SK-N-SH (cell line): ENCODE results near the gene CREB3. TPM values are rescaled to one million over a fixed set of nuclear protein-coding genes. Genes with fewer than 3 reads are reported as not detected.

ENCODE experiments used
- CTCF ChIA-PET: fragments of 300-600, 350-600 bp; formaldehyde crosslinking; extraction: SDS; loops from one replicate; lab custom pipeline; 2021; lab: Yijun Ruan, JAX
- POLR2A ChIA-PET: fragments of 350-600 bp; sonication (Branson Sonifier 250); formaldehyde crosslinking; extraction: SDS; loops from one replicate; lab custom pipeline; 2020; ENCODE audit warnings: antibody characterized with exemption, inconsistent platforms; lab: Yijun Ruan, JAX
- DNase-seq: peaks from one replicate; pipeline ENCODE4 v3.0.0; 2012
- H2AFZ ChIP-seq: fragments of 200-600 bp; sonication (generic); 2 replicates; pipeline ENCODE4 v1.8.1; 2016; ENCODE audit warnings: antibody characterized with exemption, mild to moderate bottlenecking, low read depth
- H3F3A ChIP-seq: fragments of 200-600 bp; sonication (generic); replicated peaks from 2 replicates; pipeline ENCODE3; 2016; ENCODE audit warnings: antibody characterized with exemption, mild to moderate bottlenecking; ENCODE audit not compliant: insufficient read depth
- H3K27ac ChIP-seq, 2 experiments: fragments of 200-500 bp in 1 of 2; fragments of 200-600 bp in 1 of 2; sonication (Bioruptor generic) in 1 of 2; sonication (generic), shearing (Covaris generic) in 1 of 2; 2 replicates each; pipeline versions ENCODE4 v1.5.1 to v1.6.1; 2014 to 2016; ENCODE audit warnings: low read depth in 2 of 2, inconsistent platforms in 1 of 2, low read length in 1 of 2, mild to moderate bottlenecking in 1 of 2, mixed read lengths in 1 of 2
- H3K27me3 ChIP-seq: fragments of 200-600 bp; sonication (generic), shearing (Covaris generic); 2 replicates; pipeline ENCODE4 v1.6.1; 2016; ENCODE audit warnings: mixed run types; ENCODE audit not compliant: insufficient read depth
- H3K36me3 ChIP-seq, 2 experiments: fragments of 200-500 bp in 1 of 2; fragments of 200-600 bp in 1 of 2; sonication (Bioruptor generic) in 1 of 2; sonication (generic) in 1 of 2; replicated peaks in 1 of 2; 2 replicates each; pipeline versions ENCODE3 to v1.5.1; 2014 to 2016; ENCODE audit warnings: low read length in 1 of 2, mild to moderate bottlenecking in 1 of 2; ENCODE audit not compliant: insufficient read depth in 2 of 2, control insufficient read depth in 1 of 2
- H3K4me1 ChIP-seq, 2 experiments: fragments of 200-500 bp in 1 of 2; fragments of 200-600 bp in 1 of 2; sonication (Bioruptor generic) in 1 of 2; sonication (generic), shearing (Covaris generic) in 1 of 2; 2 replicates each; pipeline versions ENCODE4 v1.5.1 to v1.6.1; 2014 to 2016; ENCODE audit warnings: low read depth in 1 of 2, low read length in 1 of 2, mixed run types in 1 of 2; ENCODE audit not compliant: insufficient read depth in 2 of 2, control insufficient read depth in 1 of 2
- H3K4me2 ChIP-seq: fragments of 200-600 bp; sonication (generic), shearing (Covaris generic); 2 replicates; pipeline ENCODE4 v1.6.1; 2017; ENCODE audit warnings: mixed run types
- H3K4me3 ChIP-seq, 2 experiments: fragments of 200-500 bp in 1 of 2; fragments of 200-600 bp in 1 of 2; sonication (Bioruptor generic) in 1 of 2; sonication (generic), shearing (Covaris generic) in 1 of 2; 2 replicates each; pipeline versions ENCODE4 v1.5.1 to v1.8.1; 2014 to 2016; ENCODE audit warnings: low read depth in 2 of 2, inconsistent platforms in 1 of 2, low read length in 1 of 2, mild to moderate bottlenecking in 1 of 2, mixed read lengths in 1 of 2, moderate library complexity in 1 of 2
- H3K79me2 ChIP-seq: fragments of 200-600 bp; sonication (generic); 2 replicates; pipeline ENCODE4 v1.8.1; 2017; ENCODE audit warnings: mild to moderate bottlenecking; ENCODE audit not compliant: insufficient read depth
- H3K9ac ChIP-seq: fragments of 200-600 bp; sonication (generic); 2 replicates; pipeline ENCODE4 v1.6.1; 2017; ENCODE audit warnings: mixed run types
- H3K9me2 ChIP-seq: fragments of 200-600 bp; sonication (generic); 2 replicates; pipeline ENCODE4 v1.6.1; 2017; ENCODE audit warnings: mixed run types
- H3K9me3 ChIP-seq: fragments of 200-600 bp; sonication (generic); 2 replicates; pipeline ENCODE4 v1.6.1; 2017; ENCODE audit warnings: mixed run types, mild to moderate bottlenecking, moderate library complexity
- H4K20me1 ChIP-seq: fragments of 200-600 bp; sonication (generic); 2 replicates; pipeline ENCODE4 v1.6.1; 2017; ENCODE audit warnings: mild to moderate bottlenecking, mixed run types; ENCODE audit not compliant: insufficient read depth
- CHD2 ChIP-seq: fragments of 150-350 bp; IDR thresholded peaks from 2 replicates; pipeline ENCODE4 v1.6.1; 2018; ENCODE audit warnings: low read length; ENCODE audit not compliant: partially characterized antibody
- EZH2phosphoT487 ChIP-seq: fragments of 200-600 bp; sonication (generic); IDR thresholded peaks from 2 replicates; pipeline ENCODE4 v1.6.1; 2017; ENCODE audit warnings: low read depth, mixed run types, mild to moderate bottlenecking, antibody characterized with exemption, moderate library complexity, borderline replicate concordance
- FOSL2 ChIP-seq: IDR thresholded peaks from 2 replicates; pipeline ENCODE4 v1.4.0; 2012; ENCODE audit warnings: low read depth, mild to moderate bottlenecking, moderate library complexity, borderline replicate concordance
- IRF3 ChIP-seq: fragments of 150-350 bp; IDR thresholded peaks from 2 replicates; pipeline ENCODE4 v1.6.1; 2016; ENCODE audit warnings: mild to moderate bottlenecking, low read depth, low read length
- JUND ChIP-seq: IDR thresholded peaks from 2 replicates; pipeline ENCODE4 v1.4.0; 2012
- MEF2A ChIP-seq: IDR thresholded peaks from 2 replicates; pipeline ENCODE4 v1.4.0; 2012; ENCODE audit warnings: low read depth, borderline replicate concordance
- NFIC ChIP-seq: IDR thresholded peaks from 2 replicates; pipeline ENCODE4 v1.4.0; 2012; ENCODE audit warnings: borderline replicate concordance
- NRF1 ChIP-seq: IDR thresholded peaks from 2 replicates; pipeline ENCODE4 v1.6.1; 2012; ENCODE audit warnings: low read depth, mild to moderate bottlenecking, low read length
- POLR2AphosphoS5 ChIP-seq: IDR thresholded peaks from 2 replicates; pipeline ENCODE4 v1.6.1; 2012; ENCODE audit warnings: low read depth, low read length
- RCOR1 ChIP-seq: fragments of 150-350 bp; IDR thresholded peaks from 2 replicates; pipeline ENCODE4 v1.6.1; 2017; ENCODE audit warnings: antibody characterized with exemption, low read length
- RXRA ChIP-seq: IDR thresholded peaks from 2 replicates; pipeline ENCODE4 v1.4.0; 2012; ENCODE audit warnings: low read depth, mild to moderate bottlenecking, borderline replicate concordance
- TAF1 ChIP-seq: IDR thresholded peaks from 2 replicates; pipeline ENCODE4 v1.6.1; 2012; ENCODE audit warnings: low read depth, mild to moderate bottlenecking, low read length, moderate library complexity, borderline replicate concordance
- TEAD4 ChIP-seq: IDR thresholded peaks from 2 replicates; pipeline ENCODE4 v1.4.0; 2012; ENCODE audit warnings: mild to moderate bottlenecking, borderline replicate concordance; ENCODE audit not compliant: insufficient read depth
- YY1 ChIP-seq: IDR thresholded peaks from 2 replicates; pipeline ENCODE4 v1.4.0; 2012; ENCODE audit warnings: low read depth, mild to moderate bottlenecking
- WGBS: methylation state at CpG from one replicate; pipeline ENCODE4 v1.1.6; 2017; ENCODE audit warnings: low lambda C conversion rate; 5-methylcytosine and 5-hydroxymethylcytosine counted together
- polyA plus RNA-seq, 3 experiments: library from polyadenylated mRNA; depleted of rRNA; stranded (reverse); fragments of >200 nt; gene quantifications; 2 replicates each; pipeline ENCODE4 v1.2.3, GENCODE V29; 2012
- TF ChIP-seq, protein P1 (sequence below): fragments of 150-350 bp; IDR thresholded peaks from 2 replicates; pipeline ENCODE4 v1.6.1; 2017; ENCODE audit warnings: antibody characterized with exemption, low read length, low read depth, borderline replicate concordance
- TF ChIP-seq, protein P2 (sequence below): IDR thresholded peaks from 2 replicates; pipeline ENCODE4 v1.4.0; 2012; ENCODE audit warnings: low read depth

Gene CREB3
- polyA plus RNA-seq, 1 of the 3 experiments (the other 2 are of a cell fraction): 38.6 TPM

- TF ChIP-seq, protein P1, sequence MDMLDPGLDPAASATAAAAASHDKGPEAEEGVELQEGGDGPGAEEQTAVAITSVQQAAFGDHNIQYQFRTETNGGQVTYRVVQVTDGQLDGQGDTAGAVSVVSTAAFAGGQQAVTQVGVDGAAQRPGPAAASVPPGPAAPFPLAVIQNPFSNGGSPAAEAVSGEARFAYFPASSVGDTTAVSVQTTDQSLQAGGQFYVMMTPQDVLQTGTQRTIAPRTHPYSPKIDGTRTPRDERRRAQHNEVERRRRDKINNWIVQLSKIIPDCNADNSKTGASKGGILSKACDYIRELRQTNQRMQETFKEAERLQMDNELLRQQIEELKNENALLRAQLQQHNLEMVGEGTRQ: no peak
- TF ChIP-seq CHD2 (no peak), EZH2phosphoT487 (no peak), JUND (no peak), RCOR1 (no peak), IRF3 (no peak), NFIC (no peak), TEAD4 (no peak), YY1 (no peak), MEF2A (no peak), NRF1 (no peak), TAF1 (no peak), FOSL2 (no peak), POLR2AphosphoS5 (no peak), RXRA (no peak)
- TF ChIP-seq, protein P2, sequence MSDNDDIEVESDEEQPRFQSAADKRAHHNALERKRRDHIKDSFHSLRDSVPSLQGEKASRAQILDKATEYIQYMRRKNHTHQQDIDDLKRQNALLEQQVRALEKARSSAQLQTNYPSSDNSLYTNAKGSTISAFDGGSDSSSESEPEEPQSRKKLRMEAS: no peak
- Histone ChIP-seq H3K4me3 (no peak overlapping the region), H3K9me3 (no peaks in the 10 kb centered on the region), H3K4me1 (peaks cover 3 to 6% of the 10 kb centered on the region in 2 experiments; a peak in 1 of 4 replicates), H3F3A (peaks cover 65% of the 10 kb centered on the region), H3K36me3 (peaks cover 28 to 49% of the 10 kb centered on the region in 2 experiments), H4K20me1 (no peaks in the 10 kb centered on the region), H3K9ac (no peak overlapping the region), H2AFZ (no peak overlapping the region), H3K79me2 (no peaks in the 10 kb centered on the region), H3K9me2 (no peaks in the 10 kb centered on the region), H3K27me3 (no peaks in the 10 kb centered on the region), H3K4me2 (no peak overlapping the region), H3K27ac (peak overlapping the region in 1 of 2 experiments; percentile 77; a peak in 2 of 4 replicates)
- no peak for DNase-seq
- CTCF ChIA-PET: interaction anchor here (0.9 to 8.3 kb wide), 30 partner anchors 8 to 1032 kb away, joined by 3 to 183 read pairs (median 9); partner anchors contain the start of genes ARHGEF39, CCDC107, CREB3 and GBA2
- POLR2A ChIA-PET: interaction anchor here (1.0 to 1.2 kb wide), 2 partner anchors 17 to 36 kb away, joined by 3 to 4 read pairs; partner anchors contain the start of genes CREB3 and TLN1
- 92% methylated on average over 3 of the region's 3 CpGs for WGBS
Measured at GRCh38 chr9:35695943-35696401, 36.5 kb upstream of the CREB3 start.
